Measurements from ENCODE around the gene DGKB. TPM values are rescaled to one million over a fixed set of nuclear protein-coding genes. Genes with fewer than 3 reads are reported as not detected.

The DGKB gene
- total RNA-seq, 6 experiments from 2014 or later = 0.11 to 0.16 (median 0.13) TPM; not detected in 2

- peak; percentile 72 to 94 (median 84) for ATAC-seq
- DNase-seq = no peak
- Histone ChIP-seq H3K27ac (no peak overlapping the region), H3K36me3 (no peaks in the 10 kb centered on the region), H3K4me1 (peaks cover 0 to 6% (median 0%) of the 10 kb centered on the region in 4 donors), H3K9me3 (no peaks in the 10 kb centered on the region), H3K4me3 (no peak overlapping the region), H3K27me3 (no peaks in the 10 kb centered on the region)
- intact Hi-C loops (cut with DNase I) = no loop called here
- TF ChIP-seq POLR2A (IDR thresholded peaks at IDR 0.05) (no peak), CTCF (IDR thresholded peaks at IDR 0.05) (no peak)
These were observed 683.4 kb downstream of the DGKB start for GRCh38 chr7:14219125-14219524.

- WGBS (ENCODE audit: insufficient coverage, low coverage, low lambda C conversion rate, missing lambda C conversion rate) = 69% methylated on average over 1 of the region's 1 CpG
- Histone ChIP-seq H3K4me1 (peaks cover 0 to 6% (median 0%) of the 10 kb centered on the region in 4 donors), H3K27ac (no peak overlapping the region), H3K9me3 (no peaks in the 10 kb centered on the region), H3K36me3 (no peaks in the 10 kb centered on the region), H3K4me3 (no peak overlapping the region), H3K27me3 (no peaks in the 10 kb centered on the region)
- no peak for DNase-seq
- intact Hi-C loops (cut with DNase I) = no loop called here
- ATAC-seq = no peak
- TF ChIP-seq POLR2A (IDR thresholded peaks at IDR 0.05) = no peak
- no peak for TF ChIP-seq CTCF (IDR thresholded peaks at IDR 0.05)
These were observed 684.2 kb downstream of the DGKB start for GRCh38 chr7:14218338-14218737.

GRCh38 chr7:14209896-14210484 is 692.6 kb downstream of the DGKB start:
- H3K27ac ChIP-seq = no peak overlapping the region
- no peaks in the 10 kb centered on the region for H3K9me3 ChIP-seq
- DNase-seq (no peak), ATAC-seq (no peak)
- no peak for TF ChIP-seq CTCF (IDR thresholded peaks at IDR 0.05)
- TF ChIP-seq POLR2A (IDR thresholded peaks at IDR 0.05) = no peak
- no peaks in the 10 kb centered on the region for H3K4me1 ChIP-seq
- intact Hi-C loops (cut with DNase I) = no loop called here
- no peaks in the 10 kb centered on the region for H3K27me3 ChIP-seq
- WGBS (ENCODE audit: insufficient coverage, low coverage, low lambda C conversion rate, missing lambda C conversion rate) = 50% methylated on average over 1 of the region's 1 CpG
- no peaks in the 10 kb centered on the region for H3K36me3 ChIP-seq
- no peak overlapping the region for H3K4me3 ChIP-seq

- Histone ChIP-seq H3K4me3 (no peak overlapping the region), H3K27ac (no peak overlapping the region), H3K27me3 (no peaks in the 10 kb centered on the region), H3K9me3 (no peaks in the 10 kb centered on the region), H3K4me1 (no peaks in the 10 kb centered on the region), H3K36me3 (no peaks in the 10 kb centered on the region)
- intact Hi-C loops (cut with DNase I) = no loop called here
- ATAC-seq (no peak), DNase-seq (no peak)
- TF ChIP-seq POLR2A (IDR thresholded peaks at IDR 0.05) (no peak), CTCF (IDR thresholded peaks at IDR 0.05) (no peak)
These were observed 694.8 kb downstream of the DGKB start for GRCh38 chr7:14207711-14208110.

- DNase-seq (peak in 1 of 3 donors; percentile 23), ATAC-seq (peak in 3 of 4 donors; percentile 28 to 98 (median 44))
- TF ChIP-seq CTCF (IDR thresholded peaks at IDR 0.05) (no peak), POLR2A (IDR thresholded peaks at IDR 0.05) (no peak)
- Histone ChIP-seq H3K9me3 (no peaks in the 10 kb centered on the region), H3K4me1 (no peaks in the 10 kb centered on the region), H3K27ac (no peak overlapping the region), H3K4me3 (no peak overlapping the region), H3K27me3 (no peaks in the 10 kb centered on the region), H3K36me3 (no peaks in the 10 kb centered on the region)
- 20% methylated on average over 4 of the region's 4 CpGs for WGBS (ENCODE audit: insufficient coverage, low coverage, low lambda C conversion rate, missing lambda C conversion rate)
- intact Hi-C loops (cut with DNase I) = no loop called here
These were observed 695.4 kb downstream of the DGKB start for GRCh38 chr7:14207138-14207537.
